Measurements from ENCODE around the gene TLE6.
A peak's percentile ranks its signal among the peaks of the same experiment; 100 is the strongest.

TLE6 gene

GRCh38 chr19:2952953-2953481 lies 24.3 kb upstream of the TLE6 start:
- no peaks in the 10 kb centered on the region for H3F3A ChIP-seq (ENCODE audit: insufficient read depth, low read length)
- H2AFZ ChIP-seq (ENCODE audit: low read length): peak overlapping the region; percentile 74
- no peaks in the 10 kb centered on the region for H3K9me3 ChIP-seq (replicated peaks; ENCODE audit: insufficient read depth, low read length)

GRCh38 chr19:2957160-2957559 lies 20.2 kb upstream of the TLE6 start:
- Histone ChIP-seq H3K4me2 (ENCODE audit: low read depth, low read length) (no peak overlapping the region), H4K20me1 (ENCODE audit: insufficient read depth, low read length) (no peaks in the 10 kb centered on the region; the same call in 1 of the 2 replicates), H3K27ac (ENCODE audit: low read length) (no peak overlapping the region), H2AFZ (ENCODE audit: low read length) (no peak overlapping the region), H3K9me2 (replicated peaks; ENCODE audit: insufficient read depth, low read length) (no peaks in the 10 kb centered on the region), H3K27me3 (replicated peaks; ENCODE audit: insufficient read depth, low read length) (peaks cover 64% of the 10 kb centered on the region), H3F3A (ENCODE audit: insufficient read depth, low read length) (no peaks in the 10 kb centered on the region), H3K9ac (ENCODE audit: low read length) (no peak overlapping the region), H3K4me3 (ENCODE audit: low read length) (no peak overlapping the region), H3K79me2 (ENCODE audit: low read length) (no peaks in the 10 kb centered on the region), H3K9me3 (replicated peaks; ENCODE audit: insufficient read depth, low read length) (no peaks in the 10 kb centered on the region), H3K36me3 (replicated peaks; ENCODE audit: insufficient read depth, low read length) (no peaks in the 10 kb centered on the region), H3K4me1 (ENCODE audit: low read length) (0 out of 2 replicates have a peak, but pooled peaks cover 2% of the 10 kb centered on the region)
- no peak for DNase-seq
- no peak for TF ChIP-seq EZH2 (optimal IDR thresholded peaks at IDR 0.05; ENCODE audit: low read depth, low read length)
- TF ChIP-seq EZH2phosphoT487 (IDR thresholded peaks at IDR 0.05; ENCODE audit: low read length): no peak
- no peak for TF ChIP-seq CTCF (IDR thresholded peaks at IDR 0.05; ENCODE audit: low read length)

More at GRCh38 chr19:2952953-2953481, 24.3 kb upstream of the TLE6 start:
- peak overlapping the region; percentile 85 for H3K4me2 ChIP-seq (ENCODE audit: low read depth, low read length)
- TF ChIP-seq CTCF (IDR thresholded peaks at IDR 0.05; ENCODE audit: low read length) (no peak), EZH2phosphoT487 (IDR thresholded peaks at IDR 0.05; ENCODE audit: low read length) (no peak), EZH2 (optimal IDR thresholded peaks at IDR 0.05; ENCODE audit: low read depth, low read length) (no peak)
- peak overlapping the region; percentile 50 for H3K4me3 ChIP-seq (ENCODE audit: low read length)
- H3K27me3 ChIP-seq (replicated peaks; ENCODE audit: insufficient read depth, low read length): peaks cover 69% of the 10 kb centered on the region
- no peaks in the 10 kb centered on the region for H3K79me2 ChIP-seq (ENCODE audit: low read length)
- no peak overlapping the region for H3K27ac ChIP-seq (ENCODE audit: low read length)
- H3K4me1 ChIP-seq (ENCODE audit: low read length): 0 out of 2 replicates have a peak, but pooled peaks cover 2% of the 10 kb centered on the region
- no peak overlapping the region; the same call in 1 of the 2 replicates for H3K9ac ChIP-seq (ENCODE audit: low read length)
- no peaks in the 10 kb centered on the region; the same call in 1 of the 2 replicates for H4K20me1 ChIP-seq (ENCODE audit: insufficient read depth, low read length)
- peak; percentile 52 for DNase-seq
- H3K36me3 ChIP-seq (replicated peaks; ENCODE audit: insufficient read depth, low read length): no peaks in the 10 kb centered on the region
- no peaks in the 10 kb centered on the region for H3K9me2 ChIP-seq (replicated peaks; ENCODE audit: insufficient read depth, low read length)

- no peaks in the 10 kb centered on the region for H3K9me2 ChIP-seq (replicated peaks; ENCODE audit: insufficient read depth, low read length)
- no peaks in the 10 kb centered on the region; the same call in 1 of the 2 replicates for H4K20me1 ChIP-seq (ENCODE audit: insufficient read depth, low read length)
- H2AFZ ChIP-seq (ENCODE audit: low read length): no peak overlapping the region
- no peaks in the 10 kb centered on the region for H3K9me3 ChIP-seq (replicated peaks; ENCODE audit: insufficient read depth, low read length)
- no peak overlapping the region for H3K9ac ChIP-seq (ENCODE audit: low read length)
- DNase-seq: no peak
- TF ChIP-seq EZH2phosphoT487 (IDR thresholded peaks at IDR 0.05; ENCODE audit: low read length) (no peak), EZH2 (optimal IDR thresholded peaks at IDR 0.05; ENCODE audit: low read depth, low read length) (no peak), CTCF (IDR thresholded peaks at IDR 0.05; ENCODE audit: low read length) (no peak)
- H3F3A ChIP-seq (ENCODE audit: insufficient read depth, low read length): no peaks in the 10 kb centered on the region
- no peak overlapping the region for H3K4me3 ChIP-seq (ENCODE audit: low read length)
- H3K27ac ChIP-seq (ENCODE audit: low read length): no peak overlapping the region
- H3K4me1 ChIP-seq (ENCODE audit: low read length): no peaks in the 10 kb centered on the region
- H3K36me3 ChIP-seq (replicated peaks; ENCODE audit: insufficient read depth, low read length): no peaks in the 10 kb centered on the region
- no peak overlapping the region for H3K4me2 ChIP-seq (ENCODE audit: low read depth, low read length)
- H3K27me3 ChIP-seq (replicated peaks; ENCODE audit: insufficient read depth, low read length): peaks cover 61% of the 10 kb centered on the region
- H3K79me2 ChIP-seq (ENCODE audit: low read length): no peaks in the 10 kb centered on the region
Observed at GRCh38 chr19:2960120-2960519, 17.2 kb upstream of the TLE6 start.
